ENCODE measurements around the gene ARPC2.
A peak's percentile ranks its signal among the peaks of the same experiment; 100 is the strongest.
"Not testable (repeated sequence)": the region's sequence is repeated elsewhere in the genome, so short reads cannot be mapped to it uniquely, and the experiment has no call there.

The ARPC2 gene

GRCh38 chr2:218271487-218271797 is 54.5 kb downstream of the ARPC2 start:
- DNase-seq (ENCODE audit: low read depth in 3 of 3), result no peak

GRCh38 chr2:218271865-218272530 is 55.0 kb downstream of the ARPC2 start:
- no peak for DNase-seq (ENCODE audit: low read depth in 3 of 3)

- DNase-seq (ENCODE audit: low read depth in 3 of 3), result peak; percentile 49 to 72 (median 62)
These were observed 55.7 kb downstream of the ARPC2 start for GRCh38 chr2:218272531-218273212.

GRCh38 chr2:218273214-218273907 is 56.4 kb downstream of the ARPC2 start:
- not testable (repeated sequence) for DNase-seq (ENCODE audit: low read depth in 3 of 3)

- no peak for DNase-seq (ENCODE audit: low read depth in 3 of 3)
These were observed 56.9 kb downstream of the ARPC2 start for GRCh38 chr2:218273908-218274249.

GRCh38 chr2:218274586-218274985 is 57.6 kb downstream of the ARPC2 start:
- DNase-seq (ENCODE audit: low read depth in 3 of 3), result no peak

- no peak for DNase-seq (ENCODE audit: low read depth in 3 of 3)
These were observed 58.5 kb downstream of the ARPC2 start for GRCh38 chr2:218275371-218276072.

- no peak for DNase-seq (ENCODE audit: low read depth in 3 of 3)
These were observed 60.2 kb downstream of the ARPC2 start for GRCh38 chr2:218276986-218277755.

GRCh38 chr2:218277921-218278320 is 60.9 kb downstream of the ARPC2 start:
- DNase-seq (ENCODE audit: low read depth in 3 of 3), result no peak

- no peak for DNase-seq (ENCODE audit: low read depth in 3 of 3)
These were observed 61.8 kb downstream of the ARPC2 start for GRCh38 chr2:218278531-218279360.

- no peak for DNase-seq (ENCODE audit: low read depth in 3 of 3)
These were observed 63.4 kb downstream of the ARPC2 start for GRCh38 chr2:218280260-218280870.

- no peak for DNase-seq (ENCODE audit: low read depth in 3 of 3)
These were observed 64.5 kb downstream of the ARPC2 start for GRCh38 chr2:218281449-218281848.

GRCh38 chr2:218282173-218282991 is 65.4 kb downstream of the ARPC2 start:
- no peak for DNase-seq (ENCODE audit: low read depth in 3 of 3)

- peak; percentile 34 to 63 (median 47) for DNase-seq (ENCODE audit: low read depth in 3 of 3)
These were observed 67.3 kb downstream of the ARPC2 start for GRCh38 chr2:218284106-218284811.

GRCh38 chr2:218285604-218286003 is 68.6 kb downstream of the ARPC2 start:
- DNase-seq (ENCODE audit: low read depth in 3 of 3), result no peak

- DNase-seq (ENCODE audit: low read depth in 3 of 3), result peak; percentile 55 to 76 (median 71)
These were observed 69.8 kb downstream of the ARPC2 start for GRCh38 chr2:218286570-218287459.

- no peak for DNase-seq (ENCODE audit: low read depth in 3 of 3)
These were observed 72.8 kb downstream of the ARPC2 start for GRCh38 chr2:218289639-218290315.

Data from stimulated activated CD4-positive, alpha-beta T cell treated with anti-CD3 and anti-CD28 coated beads, TNF-alpha, amount 100 ng/mL, for 24 hours (primary cell).